ENCODE measurements around the gene CACNA1E.

DNA sequence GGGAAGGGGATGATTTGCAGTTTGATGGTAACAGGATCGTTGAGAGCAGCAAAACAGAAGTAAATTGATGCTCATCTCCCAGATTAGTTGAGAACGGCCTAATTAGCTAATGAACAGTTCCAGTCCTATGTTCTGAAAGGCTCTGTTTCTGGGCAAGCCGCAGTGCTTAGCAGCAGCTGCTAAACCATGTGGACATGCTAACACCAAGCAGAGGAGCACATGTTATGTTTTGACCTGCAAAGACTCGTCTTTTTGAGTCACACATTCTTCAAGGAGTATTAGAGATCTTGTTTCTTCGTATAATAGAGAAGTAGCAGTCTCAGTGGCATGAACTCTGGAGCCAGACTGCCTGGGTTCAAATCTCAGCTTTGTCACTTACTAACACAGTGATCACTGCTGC, 58.1 kb downstream of the CACNA1E start:
- TF ChIP-seq, protein P1, sequence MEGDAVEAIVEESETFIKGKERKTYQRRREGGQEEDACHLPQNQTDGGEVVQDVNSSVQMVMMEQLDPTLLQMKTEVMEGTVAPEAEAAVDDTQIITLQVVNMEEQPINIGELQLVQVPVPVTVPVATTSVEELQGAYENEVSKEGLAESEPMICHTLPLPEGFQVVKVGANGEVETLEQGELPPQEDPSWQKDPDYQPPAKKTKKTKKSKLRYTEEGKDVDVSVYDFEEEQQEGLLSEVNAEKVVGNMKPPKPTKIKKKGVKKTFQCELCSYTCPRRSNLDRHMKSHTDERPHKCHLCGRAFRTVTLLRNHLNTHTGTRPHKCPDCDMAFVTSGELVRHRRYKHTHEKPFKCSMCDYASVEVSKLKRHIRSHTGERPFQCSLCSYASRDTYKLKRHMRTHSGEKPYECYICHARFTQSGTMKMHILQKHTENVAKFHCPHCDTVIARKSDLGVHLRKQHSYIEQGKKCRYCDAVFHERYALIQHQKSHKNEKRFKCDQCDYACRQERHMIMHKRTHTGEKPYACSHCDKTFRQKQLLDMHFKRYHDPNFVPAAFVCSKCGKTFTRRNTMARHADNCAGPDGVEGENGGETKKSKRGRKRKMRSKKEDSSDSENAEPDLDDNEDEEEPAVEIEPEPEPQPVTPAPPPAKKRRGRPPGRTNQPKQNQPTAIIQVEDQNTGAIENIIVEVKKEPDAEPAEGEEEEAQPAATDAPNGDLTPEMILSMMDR (IDR thresholded peaks at IDR 0.05): no peak
- no peak for TF ChIP-seq EZH2 (IDR thresholded peaks at IDR 0.05; ENCODE audit: borderline replicate concordance, insufficient read depth, low read depth, low read length, poor library complexity, severe bottlenecking)
